GM12865 (cell line): ENCODE results near the gene MPV17L.
"Not testable (repeated sequence)": the region's sequence is repeated elsewhere in the genome, so short reads cannot be mapped to it uniquely, and the experiment has no call there.

Experiments used
- DNase-seq: peaks from one replicate; pipeline ENCODE4 v3.0.0; 2010; ENCODE audit warnings: low read depth
- H3K4me3 ChIP-seq: 2 replicates; pipeline ENCODE4 v1.5.1; 2011; ENCODE audit warnings: mild to moderate bottlenecking, low read depth, low read length, control low read depth
- CTCF ChIP-seq: IDR thresholded peaks from 2 replicates; pipeline ENCODE4 v1.5.1; 2011; ENCODE audit warnings: low read length, control low read depth, low read depth, inconsistent platforms; ENCODE audit not compliant: insufficient read depth; ENCODE audit errors: missing control alignments

Gene MPV17L

GRCh38 chr16:15398618-15399316, 3.2 kb downstream of the MPV17L start:
- no peak for DNase-seq
- H3K4me3 ChIP-seq = no peak overlapping the region
- TF ChIP-seq CTCF = no peak

GRCh38 chr16:15399317-15399716, 3.8 kb downstream of the MPV17L start:
- DNase-seq = no peak
- TF ChIP-seq CTCF = no peak
- H3K4me3 ChIP-seq = no peak overlapping the region

- not testable (repeated sequence) for DNase-seq, H3K4me3 ChIP-seq
Measured at GRCh38 chr16:15400314-15400713, 4.8 kb downstream of the MPV17L start.

- no peak for TF ChIP-seq CTCF
- DNase-seq = no peak
- H3K4me3 ChIP-seq = no peak overlapping the region
Measured at GRCh38 chr16:15401972-15402371, 6.4 kb downstream of the MPV17L start.

- no peak overlapping the region for H3K4me3 ChIP-seq
- DNase-seq = peak; percentile 19
Measured at GRCh38 chr16:15403392-15403995, 7.9 kb downstream of the MPV17L start.

GRCh38 chr16:15404091-15404490, 8.5 kb downstream of the MPV17L start:
- not testable (repeated sequence) for H3K4me3 ChIP-seq, DNase-seq

More at GRCh38 chr16:15403392-15403995, 7.9 kb downstream of the MPV17L start:
- no peak for TF ChIP-seq CTCF

- DNase-seq = peak; percentile 70
- no peak overlapping the region for H3K4me3 ChIP-seq
- no peak for TF ChIP-seq CTCF
Measured at GRCh38 chr16:15404792-15405191, 9.2 kb downstream of the MPV17L start.

- not testable (repeated sequence) for DNase-seq
Measured at GRCh38 chr16:15407756-15408155, 12.2 kb downstream of the MPV17L start.

GRCh38 chr16:15409476-15409875, 13.9 kb downstream of the MPV17L start:
- not testable (repeated sequence) for DNase-seq, H3K4me3 ChIP-seq

More at GRCh38 chr16:15407756-15408155, 12.2 kb downstream of the MPV17L start:
- not testable (repeated sequence) for H3K4me3 ChIP-seq
